GM18951 (cell line): ENCODE measurements around the gene WHRN.

ENCODE experiments used
- POLR2A ChIP-seq: IDR thresholded peaks from 4 replicates; pipeline ENCODE4 v1.6.1; 2011; ENCODE audit warnings: mild to moderate bottlenecking; ENCODE audit not compliant: insufficient read length, insufficient read depth; ENCODE audit errors: extremely low read depth
- in situ Hi-C: fragments of 300-500 bp; cut with MboI; formaldehyde crosslinking; loops from one replicate; pipeline ENCODE4 v1.12.0; 2022; ENCODE audit warnings: low sequenced_read_pairs, mixed read lengths, inconsistent platforms; ENCODE audit not compliant: unreplicated experiment

WHRN gene

GRCh38 chr9:114418053-114418452, 87.2 kb downstream of the WHRN start:
- in situ Hi-C loops = loop anchor here (10.0 kb wide), 1 partner anchor 227 kb away; no protein-coding TSS in a partner anchor
- no peak for TF ChIP-seq POLR2A

DNA sequence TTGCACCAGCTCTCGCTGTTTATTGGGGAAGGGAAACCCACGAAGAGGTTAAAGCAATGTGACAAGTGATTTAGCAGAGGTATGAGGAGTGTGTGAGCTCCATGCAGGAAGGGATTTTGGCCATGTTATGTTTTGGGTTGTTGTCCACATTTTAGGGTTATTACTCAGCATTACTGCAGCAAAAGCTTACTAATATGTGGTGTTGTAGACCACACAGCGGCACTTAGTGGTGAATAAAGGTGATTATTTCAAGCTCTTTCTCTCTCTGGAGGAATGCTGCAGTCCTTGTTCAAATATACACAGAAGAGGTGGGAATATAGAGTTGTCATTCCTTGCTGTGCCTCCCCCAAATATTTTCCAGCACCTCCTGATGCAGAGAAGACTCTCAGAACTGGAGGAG, 87.8 kb downstream of the WHRN start:
- in situ Hi-C loops = loop anchor here (10.0 kb wide), 1 partner anchor 227 kb away; no protein-coding TSS in a partner anchor
- TF ChIP-seq POLR2A = no peak

DNA sequence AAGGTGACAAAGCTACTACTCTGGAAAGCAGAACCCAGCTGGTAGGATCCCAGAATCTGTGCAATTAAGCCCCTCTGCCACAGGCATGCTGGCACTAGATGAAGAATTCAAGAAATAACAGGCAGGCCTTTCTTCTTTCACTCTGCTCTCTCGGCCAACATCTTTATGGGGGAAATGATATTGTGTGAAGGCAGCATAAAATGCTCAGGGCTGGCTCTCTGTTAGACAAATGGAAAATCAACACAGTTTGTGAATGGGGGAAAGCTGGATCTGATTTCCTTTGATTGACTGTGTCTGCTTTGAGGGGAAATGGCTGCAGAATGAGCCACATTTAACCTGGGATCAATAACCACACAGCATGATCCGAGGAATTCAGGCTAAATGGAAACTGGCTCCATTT, 88.4 kb downstream of the WHRN start:
- TF ChIP-seq POLR2A = no peak
- in situ Hi-C loops = loop anchor here (10.0 kb wide), 1 partner anchor 228 kb away; no protein-coding TSS in a partner anchor

DNA sequence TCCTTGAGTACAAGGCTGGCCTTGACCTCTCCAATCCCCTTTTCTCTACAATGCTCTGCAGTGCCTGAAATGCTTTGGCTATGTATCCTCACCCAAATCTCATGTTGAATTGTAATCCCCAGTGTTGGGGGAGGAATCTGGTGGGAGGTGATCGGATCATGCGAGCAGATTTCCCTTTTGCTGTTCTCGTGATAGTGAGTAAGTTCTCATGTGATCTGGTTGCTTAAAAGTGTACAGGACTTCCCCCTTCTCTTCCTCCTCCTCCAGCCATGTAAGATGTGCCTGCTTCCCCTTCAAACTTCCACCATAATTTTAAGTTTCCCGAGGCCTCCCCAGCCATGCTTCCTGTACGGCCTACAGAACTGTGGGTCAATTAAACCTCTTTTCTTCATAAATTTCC, 89.0 kb downstream of the WHRN start:
- in situ Hi-C loops = loop anchor here (10.0 kb wide), 1 partner anchor 229 kb away; no protein-coding TSS in a partner anchor
- no peak for TF ChIP-seq POLR2A

DNA sequence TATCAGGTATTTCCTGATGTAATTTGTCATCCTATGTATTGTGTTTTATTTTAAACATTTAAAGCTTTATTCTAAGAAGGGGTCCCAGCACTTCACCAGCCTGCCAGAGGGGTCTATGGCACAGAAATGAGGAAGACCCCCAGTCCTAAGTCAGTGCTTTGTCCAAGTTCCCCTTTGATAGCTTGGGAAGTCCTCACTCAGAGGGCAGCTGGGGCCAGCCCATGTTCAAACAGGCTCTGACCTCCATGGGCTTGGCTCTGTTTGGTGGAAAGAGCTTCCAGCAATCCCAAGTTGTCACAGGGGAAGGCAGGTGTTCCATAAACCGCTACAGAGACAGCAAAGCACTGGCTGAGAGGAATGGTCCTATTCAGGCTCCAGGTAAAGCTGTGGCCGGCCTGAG, 90.9 kb downstream of the WHRN start:
- in situ Hi-C loops = loop anchor here (10.0 kb wide), 1 partner anchor 230 kb away; no protein-coding TSS in a partner anchor
- no peak for TF ChIP-seq POLR2A

- TF ChIP-seq POLR2A = no peak
- in situ Hi-C loops = loop anchor here (10.0 kb wide), 1 partner anchor 231 kb away; no protein-coding TSS in a partner anchor
Measured at GRCh38 chr9:114413861-114414301, 91.4 kb downstream of the WHRN start.

GRCh38 chr9:114412048-114412683, 93.1 kb downstream of the WHRN start:
- in situ Hi-C loops = loop anchor here (10.0 kb wide), 1 partner anchor 233 kb away; no protein-coding TSS in a partner anchor

GRCh38 chr9:114411452-114411851, 93.8 kb downstream of the WHRN start:
- no peak for TF ChIP-seq POLR2A
- in situ Hi-C loops = loop anchor here (10.0 kb wide), 1 partner anchor 233 kb away; no protein-coding TSS in a partner anchor

More at GRCh38 chr9:114412048-114412683, 93.1 kb downstream of the WHRN start:
- no peak for TF ChIP-seq POLR2A

DNA sequence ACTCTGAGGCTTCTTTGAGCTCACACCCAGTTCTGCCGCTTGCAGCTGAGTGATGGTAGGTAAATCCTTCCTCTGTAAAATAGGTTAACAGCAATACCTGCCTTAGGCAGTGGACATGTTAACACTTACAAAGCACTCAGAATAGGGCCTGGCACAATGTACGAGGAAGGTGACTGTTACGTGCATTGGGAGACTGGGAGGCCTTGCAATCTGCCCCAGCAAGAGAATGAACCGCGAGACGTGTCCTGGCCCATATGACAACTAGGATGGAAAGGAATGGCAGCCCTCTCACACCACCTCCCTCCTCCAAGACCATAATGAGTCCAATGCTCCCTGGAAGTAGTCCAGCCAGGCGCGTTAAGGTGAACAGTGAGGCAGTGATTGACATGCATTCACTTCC, 94.4 kb downstream of the WHRN start:
- in situ Hi-C loops = loop anchor here (10.0 kb wide), 1 partner anchor 234 kb away; no protein-coding TSS in a partner anchor
- TF ChIP-seq POLR2A = no peak

GRCh38 chr9:114409842-114410241, 95.4 kb downstream of the WHRN start:
- no peak for TF ChIP-seq POLR2A
- in situ Hi-C loops = loop anchor here (10.0 kb wide), 1 partner anchor 235 kb away; no protein-coding TSS in a partner anchor

DNA sequence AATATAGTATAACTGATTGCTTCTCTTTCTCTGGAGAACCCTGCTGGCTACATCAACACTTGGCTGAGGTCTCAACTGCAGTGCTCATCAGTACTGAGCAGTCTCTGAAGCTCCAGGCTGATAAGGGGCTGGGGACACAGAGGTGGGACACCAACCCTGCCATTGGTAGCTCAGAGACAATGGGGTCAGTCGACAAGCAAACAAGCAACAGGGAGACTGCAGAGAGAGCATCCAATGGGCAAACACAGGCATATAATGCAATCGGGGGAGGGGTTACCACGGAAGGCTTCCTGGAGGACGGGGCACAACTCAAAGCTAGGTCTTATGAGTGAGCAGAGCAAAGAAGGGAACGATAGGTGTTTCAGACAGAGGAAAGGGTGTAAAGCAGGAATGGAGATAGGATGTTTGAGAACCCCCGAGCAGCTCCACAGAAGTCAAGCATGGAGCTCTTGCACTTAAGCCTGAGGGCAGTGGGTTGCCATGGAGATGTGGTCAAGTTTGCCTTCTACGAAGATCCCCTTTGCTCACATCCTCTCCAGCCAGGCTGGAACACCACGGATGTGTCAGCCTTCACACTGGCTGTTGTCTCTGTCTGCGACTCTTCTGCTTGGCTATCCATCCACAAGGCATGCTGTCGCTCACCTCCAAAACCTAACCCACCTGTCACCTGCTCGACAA, 96.0 kb downstream of the WHRN start:
- no peak for TF ChIP-seq POLR2A
- in situ Hi-C loops = no loop called here

GRCh38 chr9:114408645-114409044, 96.6 kb downstream of the WHRN start:
- in situ Hi-C loops = no loop called here

GRCh38 chr9:114407889-114408288, 97.4 kb downstream of the WHRN start:
- TF ChIP-seq POLR2A = no peak
- in situ Hi-C loops = no loop called here

More at GRCh38 chr9:114408645-114409044, 96.6 kb downstream of the WHRN start:
- TF ChIP-seq POLR2A = no peak
